GM12878 (cell line): Measurements from ENCODE around the gene H19. TPM values are rescaled to one million over a fixed set of nuclear protein-coding genes. Genes with fewer than 3 reads are reported as not detected.

Source experiments
- ATAC-seq: fragments of 200-7000 bp; cut with Tn5 transposase; 3 replicates; pipeline ENCODE4 v1.9.1; 2020; ENCODE audit warnings: mild to moderate bottlenecking, moderate library complexity
- BruUV-seq: library from RNA; stranded (reverse); fragments of 400-500 nt; replicated peaks from 2 replicates; lab custom pipeline; 2021; lab: Mats Ljungman, UMichigan
- CTCF ChIA-PET: fragments of 300-600 bp; sonication (Branson Sonifier 250); formaldehyde crosslinking; extraction: SDS; loops from one replicate; lab custom pipeline; 2021; ENCODE audit warnings: inconsistent platforms; lab: Yijun Ruan, JAX
- POLR2A ChIA-PET: fragments of 350-600 bp; formaldehyde crosslinking; extraction: SDS; loops from one replicate; lab custom pipeline; 2021; ENCODE audit warnings: inconsistent platforms; lab: Charles Lee
- RAD21 ChIA-PET: fragments of 300-600 bp; sonication (Branson Sonifier 250); formaldehyde crosslinking; loops from one replicate; lab custom pipeline; 2023; ENCODE audit warnings: antibody characterized with exemption; ENCODE audit not compliant: unreplicated experiment; lab: Charles Lee
- SMC1A ChIA-PET: fragments of 300-600 bp; sonication (Branson Sonifier 250); formaldehyde crosslinking; loops from one replicate; lab custom pipeline; 2023; ENCODE audit not compliant: unreplicated experiment, uncharacterized antibody; lab: Charles Lee
- DNase-seq: peaks from one replicate; pipeline ENCODE4 v3.0.0-alpha.2; 2011; ENCODE audit warnings: low read depth, low spot score
- FAIRE-seq: peaks from 3 replicates; lab custom pipeline; 2011; peaks lifted over from hg19 to GRCh38; lab: Jason Lieb, UNC
- H2AFZ ChIP-seq: 2 replicates; pipeline ENCODE4 v1.6.0; 2011; ENCODE audit warnings: low read depth, low read length, control low read depth; ENCODE audit not compliant: control insufficient read depth
- H3K27ac ChIP-seq: 2 replicates; pipeline ENCODE4 v1.5.1; 2011; ENCODE audit warnings: control low read depth; ENCODE audit not compliant: control insufficient read depth, insufficient read depth
- H3K27me3 ChIP-seq, 2 experiments: replicated peaks in 1 of 2; 2 replicates each; pipeline versions ENCODE4 v1.6.0 to v1.6.1; 2011; ENCODE audit warnings: low read length in 1 of 2; ENCODE audit not compliant: control insufficient read depth in 2 of 2, insufficient read depth in 2 of 2
- H3K36me3 ChIP-seq, 2 experiments: 2 replicates each; pipeline ENCODE4 v1.5.1; 2011; ENCODE audit warnings: low read length in 1 of 2; ENCODE audit not compliant: control insufficient read depth in 2 of 2, insufficient read depth in 2 of 2
- H3K4me1 ChIP-seq: 2 replicates; pipeline ENCODE4 v1.6.1; 2011; ENCODE audit warnings: mild to moderate bottlenecking, low read length, moderate library complexity, mixed read lengths; ENCODE audit not compliant: control insufficient read depth, insufficient read depth
- H3K4me2 ChIP-seq: 2 replicates; pipeline ENCODE4 v1.6.0; 2011; ENCODE audit warnings: control low read depth; ENCODE audit not compliant: control insufficient read depth, insufficient read depth
- H3K4me3 ChIP-seq: fragments of 200-600 bp; sonication (generic); 2 replicates; pipeline ENCODE4 v1.5.1; 2016
- H3K79me2 ChIP-seq: 2 replicates; pipeline ENCODE4 v1.6.0; 2011; ENCODE audit warnings: low read length; ENCODE audit not compliant: control insufficient read depth, insufficient read depth
- H3K9ac ChIP-seq: 2 replicates; pipeline ENCODE4 v1.8.0; 2011; ENCODE audit warnings: low read length, control low read depth, mixed read lengths; ENCODE audit not compliant: control insufficient read depth, insufficient read depth
- H3K9me3 ChIP-seq: replicated peaks from 3 replicates; pipeline ENCODE4 v1.5.1; 2011; ENCODE audit warnings: mild to moderate bottlenecking, low read length; ENCODE audit not compliant: control insufficient read depth, insufficient read depth
- H4K20me1 ChIP-seq: 2 replicates; pipeline ENCODE4 v1.6.0; 2011; ENCODE audit not compliant: control insufficient read depth, insufficient read depth
- ATF2 ChIP-seq: IDR thresholded peaks from 2 replicates; pipeline ENCODE4 v1.6.1; 2012; ENCODE audit warnings: low read length, inconsistent platforms
- CBX3 ChIP-seq: fragments of 200-600 bp; sonication (generic); IDR thresholded peaks from 2 replicates; pipeline ENCODE4 v1.6.1; 2016; ENCODE audit warnings: low read depth, borderline replicate concordance
- FOS ChIP-seq: IDR thresholded peaks from 3 replicates; pipeline ENCODE4 v1.6.1; 2011; ENCODE audit warnings: borderline replicate concordance; ENCODE audit not compliant: insufficient read length; ENCODE audit errors: extremely low read depth
- GATAD2B ChIP-seq: fragments of 450-650 bp; conservative IDR thresholded peaks from 2 replicates; pipeline ENCODE4 v1.6.1; 2017; ENCODE audit warnings: low read depth, mild to moderate bottlenecking, moderate library complexity
- MTA3 ChIP-seq: IDR thresholded peaks from 2 replicates; pipeline ENCODE4 v1.6.1; 2012; ENCODE audit warnings: low read length, inconsistent platforms, borderline replicate concordance
- NR2F1 ChIP-seq: fragments of 450-650 bp; conservative IDR thresholded peaks from 2 replicates; pipeline ENCODE4 v1.6.1; 2017; ENCODE audit warnings: mild to moderate bottlenecking
- RFX5 ChIP-seq: IDR thresholded peaks from 2 replicates; pipeline ENCODE4 v1.6.1; 2011; ENCODE audit warnings: low read depth, low read length, improper control_type of control experiment
- SIN3A ChIP-seq: IDR thresholded peaks from 2 replicates; pipeline ENCODE4 v1.6.1; 2012; ENCODE audit warnings: low read depth, low read length, improper control_type of control experiment
- SMARCA5 ChIP-seq: fragments of 450-650 bp; IDR thresholded peaks from 2 replicates; pipeline ENCODE4 v1.6.1; 2017; ENCODE audit warnings: mild to moderate bottlenecking
- SREBF2 ChIP-seq: IDR thresholded peaks from 2 replicates; pipeline ENCODE4 v1.6.1; 2012; ENCODE audit warnings: mild to moderate bottlenecking, low read length
- SRF ChIP-seq, 2 experiments: IDR thresholded peaks; 2 replicates each; pipeline ENCODE4 v1.6.1; 2011; ENCODE audit warnings: low read depth in 2 of 2, low read length in 2 of 2, mild to moderate bottlenecking in 1 of 2, moderate library complexity in 1 of 2
- TCF12 ChIP-seq: IDR thresholded peaks from 2 replicates; pipeline ENCODE4 v1.6.1; 2011; ENCODE audit warnings: low read depth, mild to moderate bottlenecking, low read length
- YBX1 ChIP-seq: fragments of 450-650 bp; IDR thresholded peaks from 2 replicates; pipeline ENCODE4 v1.6.1; 2016; ENCODE audit warnings: antibody characterized with exemption
- ZNF622 ChIP-seq: fragments of 450-650 bp; IDR thresholded peaks from 2 replicates; pipeline ENCODE4 v1.6.1; 2017; ENCODE audit warnings: mild to moderate bottlenecking, inconsistent platforms
- WGBS: methylation state at CpG from one replicate; pipeline ENCODE4 v1.1.6; 2016; ENCODE audit warnings: low lambda C conversion rate; ENCODE audit not compliant: insufficient replicate concordance, insufficient coverage; ENCODE audit errors: missing lambda C conversion rate; 5-methylcytosine and 5-hydroxymethylcytosine counted together
- in situ Hi-C: fragments of 300-500 bp; cut with MboI; formaldehyde crosslinking; loops from 9 replicates; pipeline ENCODE4 v1.14.3; 2018; ENCODE audit warnings: mixed read lengths
- intact Hi-C: fragments of 100-400 bp; cut with micrococcal nuclease; formaldehyde crosslinking; loops from one replicate; pipeline ENCODE4 v1.14.2; 2022; ENCODE audit not compliant: unreplicated experiment
- polyA plus RNA-seq, 11 experiments: library from polyadenylated mRNA; depleted of rRNA in 4 of 11; unstranded in 6 of 11; stranded (reverse) in 5 of 11; fragments of >200 nt; fragmentation: Nextera tagmentation in 4 of 11; fragmentation: Illumina TruSeq in 1 of 11; extraction: Ambion mirVana in 4 of 11; extraction: Trizol in 1 of 11; gene quantifications; 1 replicate in 1 of 11; 2 replicates in 10 of 11; pipeline versions ENCODE4 v1.2.1 to v1.2.3, GENCODE V29; 2011 to 2016; ENCODE audit warnings: inconsistent platforms in 2 of 11, missing spikeins in 2 of 11, low read depth in 1 of 11
- total RNA-seq, 4 experiments: library from RNA; depleted of rRNA in 3 of 4; stranded (reverse); fragments of >200 nt in 3 of 4; fragmentation: Illumina TruSeq in 1 of 4; extraction: Trizol in 1 of 4; gene quantifications; 2 replicates each; pipeline versions ENCODE4 v1.2.1 to v1.2.3, GENCODE V29; 2013 to 2021

Gene H19
- total and polyA plus RNA-seq, 10 of the 15 experiments (the other 5 are each of a cell fraction or from before 2014, with no cell fraction given), result 0.04 to 1.2 (median 0.31) TPM; not detected in 6

- DNase-seq (no peak), ATAC-seq (no peak), FAIRE-seq (no peak)
- no peak overlapping the region for H3K9ac ChIP-seq
- no peaks in the 10 kb centered on the region for H3K27me3 ChIP-seq
- H3K4me2 ChIP-seq, result no peak overlapping the region
- no peak overlapping the region for H3K27ac ChIP-seq
- H4K20me1 ChIP-seq, result no peaks in the 10 kb centered on the region
- no peaks in the 10 kb centered on the region for H3K36me3 ChIP-seq
- intact Hi-C loops, result no loop called here
- ChIA-PET RAD21 (no interaction called here), CTCF (no interaction called here), POLR2A (interaction anchor here (0.6 kb wide), 1 partner anchor 62 kb away, joined by 3 read pairs; no protein-coding TSS in a partner anchor), SMC1A (no interaction called here)
- H3K9me3 ChIP-seq, result no peaks in the 10 kb centered on the region
- no peaks in the 10 kb centered on the region for H3K79me2 ChIP-seq
- no peak for TF ChIP-seq GATAD2B
- in situ Hi-C loops, result no loop called here
- H3K4me1 ChIP-seq, result no peaks in the 10 kb centered on the region
- no peak overlapping the region for H2AFZ ChIP-seq
- 95% methylated on average over 4 of the region's 20 CpGs for WGBS
- H3K4me3 ChIP-seq, result no peak overlapping the region
- BruUV-seq, result no TSS peak
Observed at GRCh38 chr11:1963864-1964263, 33.8 kb downstream of the H19 start.

- CTCF ChIA-PET, result no interaction called here
- FAIRE-seq (no peak), DNase-seq (no peak), ATAC-seq (no peak)
- H2AFZ ChIP-seq, result no peak overlapping the region
- intact Hi-C loops (no loop called here), in situ Hi-C loops (no loop called here)
- WGBS, result 70% methylated on average over 2 of the region's 17 CpGs
- RAD21 ChIA-PET, result no interaction called here
- no peaks in the 10 kb centered on the region for H3K36me3 ChIP-seq
- no peaks in the 10 kb centered on the region for H3K79me2 ChIP-seq
- H3K4me2 ChIP-seq, result no peak overlapping the region
- TF ChIP-seq SREBF2 (no peak), FOS (no peak), ZNF622 (no peak), SMARCA5 (no peak), YBX1 (no peak), CBX3 (no peak), RFX5 (no peak), SRF (IDR thresholded peaks at IDR 0.05; ENCODE audit: low read depth in 2 of 2, low read length in 2 of 2) (no peak), NR2F1 (no peak), ATF2 (no peak), TCF12 (no peak), SIN3A (no peak), MTA3 (no peak)
- H3K9me3 ChIP-seq, result no peaks in the 10 kb centered on the region
- no peak overlapping the region for H3K4me3 ChIP-seq
- BruUV-seq, result no TSS peak
- no peak overlapping the region for H3K27ac ChIP-seq
- no peaks in the 10 kb centered on the region for H4K20me1 ChIP-seq
- no peaks in the 10 kb centered on the region for H3K27me3 ChIP-seq
- POLR2A ChIA-PET, result no interaction called here
- H3K9ac ChIP-seq, result no peak overlapping the region
- H3K4me1 ChIP-seq, result no peaks in the 10 kb centered on the region
- SMC1A ChIA-PET, result no interaction called here
Observed at GRCh38 chr11:1959786-1960185, 37.9 kb downstream of the H19 start.
